Pancreas (tissue), 10 donors: Measurements from ENCODE around the gene ALK. TPM values are rescaled to one million over a fixed set of nuclear protein-coding genes. Genes with fewer than 3 reads are reported as not detected.

ENCODE experiments used
- ATAC-seq, 4 donors: fragments of 200-7000 bp; cut with Tn5 transposase; one replicate each; pipeline versions ENCODE4 v1.8.0 to v1.9.1; 2020; ENCODE audit warnings: mild to moderate bottlenecking in 4 of 4, moderate library complexity in 4 of 4
- DNase-seq, 6 donors: peaks; one replicate each; pipeline ENCODE4 v3.0.0-alpha.2; 2020
- FAIRE-seq: peaks from 2 replicates; lab custom pipeline; 2012; peaks lifted over from hg19 to GRCh38; lab: Jason Lieb, UNC
- H3K27ac ChIP-seq, 4 donors: fragments of 200-600 bp; sonication (generic); 1 replicate in 3 of 4; 2 replicates in 1 of 4; pipeline versions ENCODE4 v1.5.0 to v1.8.0; 2020
- H3K27me3 ChIP-seq, 4 donors: fragments of 200-600 bp; one replicate each; pipeline ENCODE4 v1.8.0; 2021
- H3K36me3 ChIP-seq, 3 donors: fragments of 200-600 bp; sonication (generic) in 1 of 3; one replicate each; pipeline versions ENCODE4 v1.5.0 to v1.8.0; 2020 to 2021
- H3K4me1 ChIP-seq, 3 donors: fragments of 200-600 bp; one replicate each; pipeline ENCODE4 v1.8.0; 2021
- H3K4me3 ChIP-seq, 4 donors: fragments of 200-600 bp; sonication (generic) in 2 of 4; one replicate each; pipeline versions ENCODE4 v1.5.0 to v1.8.0; 2020 to 2021
- H3K9me3 ChIP-seq, 4 donors: fragments of 200-600 bp; one replicate each; pipeline ENCODE4 v1.8.0; 2021
- WGBS, 2 donors: extraction: QIAGEN DNeasy Blood & Tissue Kit; methylation state at CpG; one replicate each; pipeline ENCODE4 v1.1.7; 2013; 5-methylcytosine and 5-hydroxymethylcytosine counted together
- intact Hi-C, 3 donors: fragments of 100-400 bp; cut with DNase I; formaldehyde crosslinking; loops; one replicate each; pipeline versions ENCODE4 v1.11.1 to v1.14.2; 2022
- polyA plus RNA-seq, 2 donors: library from polyadenylated mRNA; stranded (reverse); fragments of 200-250 nt; gene quantifications; one replicate each; pipeline ENCODE4 v1.2.3, GENCODE V29; 2013
- total RNA-seq, 6 donors: library from RNA; stranded (reverse); fragmentation: NEBNext Ultra II Directional in 4 of 6; extraction: Animal tissue kit (Norgen Biotek cat#: 25700) in 4 of 6; gene quantifications; one replicate each; pipeline versions ENCODE4 v1.2.1 to v1.2.4, GENCODE V29; 2021 to 2023
- TF ChIP-seq, protein P1 (sequence below), 4 donors: fragments of 200-600 bp; sonication (generic) in 3 of 4; IDR thresholded peaks; one replicate each; pipeline versions ENCODE4 v1.5.0 to v1.8.0; 2021; ENCODE audit warnings: antibody characterized with exemption in 4 of 4
- donor health status: healthy with polysubstance abuse.
- donor health status: DM: no; HTN: no; CAD: no; lungs with moderate emphysema.
- donor health status: DM: no; HTN: no; CAD: no.
- donor health status: control.
- donor health status: control.
- donor health status: Bipolar disorder and iron deficiency.
- donor health status: DM: yes; HTN: yes; CAD: no.
- donor health status: DM: no; HTN: no; CAD: no.
- donor health status: DM: no; HTN: no; CAD: no.
- donor health status: DM: yes; HTN: yes; CAD: no.

ALK gene
- total and polyA plus RNA-seq, 8 donors, result 0.05 to 0.17 (median 0.09) TPM; not detected in 2

DNA sequence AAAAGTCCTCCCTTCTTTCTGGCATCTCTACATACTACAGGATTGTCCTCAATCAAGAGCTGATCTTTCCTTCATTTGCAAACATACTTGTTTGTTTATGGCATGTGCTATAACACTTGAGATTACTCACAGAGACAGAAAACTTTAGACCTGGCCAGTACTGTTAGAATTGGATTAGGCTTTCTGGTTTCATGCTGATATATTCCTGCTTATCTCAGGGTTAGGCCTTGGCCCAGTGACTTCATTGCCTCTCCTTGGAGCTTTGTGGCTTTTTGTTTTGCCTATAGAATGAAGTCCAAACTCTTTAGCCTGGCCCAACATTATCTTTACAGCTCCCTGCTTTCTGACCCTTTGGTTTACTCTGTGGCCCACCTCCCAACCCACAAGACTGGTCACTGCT, 363.3 kb downstream of the ALK start:
- Histone ChIP-seq H3K4me3 (no peak overlapping the region), H3K36me3 (no peaks in the 10 kb centered on the region), H3K4me1 (peaks cover 0 to 3% (median 0%) of the 10 kb centered on the region in 3 donors), H3K27ac (no peak overlapping the region), H3K9me3 (no peaks in the 10 kb centered on the region), H3K27me3 (no peaks in the 10 kb centered on the region)
- ATAC-seq, result peak in 2 of 4 donors; percentile 67 to 80
- FAIRE-seq, result no peak
- DNase-seq, result no peak
- intact Hi-C loops, result no loop called here
- TF ChIP-seq, protein P1, sequence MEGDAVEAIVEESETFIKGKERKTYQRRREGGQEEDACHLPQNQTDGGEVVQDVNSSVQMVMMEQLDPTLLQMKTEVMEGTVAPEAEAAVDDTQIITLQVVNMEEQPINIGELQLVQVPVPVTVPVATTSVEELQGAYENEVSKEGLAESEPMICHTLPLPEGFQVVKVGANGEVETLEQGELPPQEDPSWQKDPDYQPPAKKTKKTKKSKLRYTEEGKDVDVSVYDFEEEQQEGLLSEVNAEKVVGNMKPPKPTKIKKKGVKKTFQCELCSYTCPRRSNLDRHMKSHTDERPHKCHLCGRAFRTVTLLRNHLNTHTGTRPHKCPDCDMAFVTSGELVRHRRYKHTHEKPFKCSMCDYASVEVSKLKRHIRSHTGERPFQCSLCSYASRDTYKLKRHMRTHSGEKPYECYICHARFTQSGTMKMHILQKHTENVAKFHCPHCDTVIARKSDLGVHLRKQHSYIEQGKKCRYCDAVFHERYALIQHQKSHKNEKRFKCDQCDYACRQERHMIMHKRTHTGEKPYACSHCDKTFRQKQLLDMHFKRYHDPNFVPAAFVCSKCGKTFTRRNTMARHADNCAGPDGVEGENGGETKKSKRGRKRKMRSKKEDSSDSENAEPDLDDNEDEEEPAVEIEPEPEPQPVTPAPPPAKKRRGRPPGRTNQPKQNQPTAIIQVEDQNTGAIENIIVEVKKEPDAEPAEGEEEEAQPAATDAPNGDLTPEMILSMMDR (IDR thresholded peaks at IDR 0.05), result no peak

DNA sequence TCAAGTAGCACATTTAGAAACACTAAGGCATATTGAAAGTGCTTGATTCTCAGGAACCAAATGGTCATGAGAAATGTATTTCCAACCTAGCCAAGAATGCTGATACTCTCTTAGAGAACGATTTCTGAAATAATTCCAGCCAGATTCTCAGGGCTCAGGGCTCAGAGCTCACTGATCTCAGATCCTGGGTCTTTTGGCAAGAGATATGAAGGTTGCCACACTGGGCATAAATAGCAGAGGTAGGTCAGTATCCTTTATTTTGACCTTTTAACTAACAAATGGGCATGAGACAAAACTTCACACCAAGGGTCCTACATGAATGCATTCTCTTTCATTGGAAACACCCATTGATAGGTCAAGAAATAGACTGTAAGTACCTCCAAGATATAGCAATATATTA, 364.1 kb downstream of the ALK start:
- ATAC-seq (no peak), FAIRE-seq (no peak), DNase-seq (no peak)
- 55 to 68% methylated on average over 1 of the region's 1 CpG for whole genome bisulfite sequencing, 2 donors
- H3K4me3 ChIP-seq, result no peak overlapping the region
- intact Hi-C loops, result no loop called here
- TF ChIP-seq, protein P1 (IDR thresholded peaks at IDR 0.05), result no peak
- H3K27ac ChIP-seq, result no peak overlapping the region
- H3K27me3 ChIP-seq, result no peaks in the 10 kb centered on the region
- no peaks in the 10 kb centered on the region for H3K36me3 ChIP-seq
- H3K9me3 ChIP-seq, result no peaks in the 10 kb centered on the region
- H3K4me1 ChIP-seq, result peaks cover 0 to 3% (median 0%) of the 10 kb centered on the region in 3 donors

DNA sequence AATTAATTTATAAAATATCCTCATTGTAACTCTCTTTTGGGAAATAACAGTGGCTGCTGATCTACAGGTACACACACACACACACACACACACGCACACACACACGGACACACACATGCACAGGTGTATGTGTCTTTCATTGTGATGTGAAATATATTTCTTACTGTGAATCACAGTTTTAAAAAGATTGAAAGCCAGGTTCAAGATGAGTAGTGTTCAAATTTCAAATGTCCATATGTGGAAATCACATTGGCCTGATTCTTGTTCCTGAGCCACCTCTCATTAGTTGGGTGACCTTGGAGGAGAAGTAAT, 372.4 kb downstream of the ALK start:
- DNase-seq, result no peak
- intact Hi-C loops, result no loop called here
- H3K36me3 ChIP-seq, result no peaks in the 10 kb centered on the region
- H3K9me3 ChIP-seq, result no peaks in the 10 kb centered on the region
- WGBS, 2 donors, result 67 to 73% methylated on average over 2 of the region's 2 CpGs
- no peak overlapping the region for H3K27ac ChIP-seq
- TF ChIP-seq, protein P1 (IDR thresholded peaks at IDR 0.05), result no peak
- H3K4me3 ChIP-seq, result no peak overlapping the region
- H3K27me3 ChIP-seq, result no peaks in the 10 kb centered on the region
- ATAC-seq, result peak in 3 of 4 donors; percentile 17 to 55 (median 32)
- peaks cover 0 to 4% (median 0%) of the 10 kb centered on the region in 3 donors for H3K4me1 ChIP-seq
- FAIRE-seq, result no peak

DNA sequence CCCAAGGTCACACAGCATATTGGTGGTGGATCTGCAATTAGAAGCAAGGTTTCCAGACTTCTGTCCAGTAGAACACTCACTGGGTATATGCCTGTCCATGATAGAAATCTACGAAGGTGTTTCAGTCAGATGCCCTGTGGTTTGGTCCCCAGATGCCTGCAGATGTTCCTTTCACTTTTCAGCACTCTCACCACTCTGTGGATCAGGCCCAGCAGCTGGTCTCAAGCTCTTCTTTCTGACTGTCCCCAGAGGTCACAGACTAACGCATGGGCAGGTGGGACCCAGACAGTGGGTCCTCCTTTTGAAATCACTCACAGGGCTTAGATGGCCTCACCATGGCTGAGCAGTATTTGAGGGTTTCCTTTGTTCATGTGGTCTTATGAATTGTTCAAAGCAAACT, 376.5 kb downstream of the ALK start:
- 76 to 96% methylated on average over 2 of the region's 2 CpGs for WGBS, 2 donors
- Histone ChIP-seq H3K27me3 (no peaks in the 10 kb centered on the region), H3K9me3 (no peaks in the 10 kb centered on the region), H3K4me3 (no peak overlapping the region), H3K36me3 (no peaks in the 10 kb centered on the region), H3K27ac (no peak overlapping the region), H3K4me1 (peaks cover 0 to 4% (median 0%) of the 10 kb centered on the region in 3 donors)
- no peak for DNase-seq
- intact Hi-C loops, result no loop called here
- TF ChIP-seq, protein P1 (IDR thresholded peaks at IDR 0.05), result no peak
- FAIRE-seq, result no peak
- no peak for ATAC-seq

DNA sequence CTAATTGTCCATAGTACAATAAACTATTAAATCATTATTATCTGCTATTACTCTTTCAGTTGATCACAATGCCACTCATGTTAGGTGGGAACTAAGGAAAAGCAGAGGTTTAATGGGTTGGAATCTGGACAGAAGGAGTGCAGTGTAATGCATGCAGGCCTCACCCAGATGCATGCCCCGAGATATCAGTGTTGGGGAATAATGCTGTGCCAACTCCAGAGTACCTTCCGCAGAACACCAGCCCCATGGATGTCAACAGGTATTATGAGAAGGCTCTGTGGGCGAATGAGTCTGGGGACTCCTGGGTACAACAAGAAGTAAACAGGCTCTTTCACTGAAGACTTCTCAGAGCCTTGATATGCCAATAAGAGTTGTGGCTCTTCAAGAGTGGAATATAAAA, 377.4 kb downstream of the ALK start:
- H3K4me1 ChIP-seq, result peaks cover 0 to 4% (median 0%) of the 10 kb centered on the region in 3 donors
- intact Hi-C loops, result no loop called here
- FAIRE-seq (no peak), ATAC-seq (no peak), DNase-seq (no peak)
- H3K9me3 ChIP-seq, result no peaks in the 10 kb centered on the region
- H3K36me3 ChIP-seq, result no peaks in the 10 kb centered on the region
- no peak overlapping the region for H3K27ac ChIP-seq
- no peak overlapping the region for H3K4me3 ChIP-seq
- TF ChIP-seq, protein P1 (IDR thresholded peaks at IDR 0.05), result no peak
- WGBS, 2 donors, result 91 to 94% methylated on average over 3 of the region's 3 CpGs
- H3K27me3 ChIP-seq, result no peaks in the 10 kb centered on the region
